GM21367 (cell line): Measurements from ENCODE around the gene ADAMTSL2.
"Not testable (repeated sequence)": the region's sequence is repeated elsewhere in the genome, so short reads cannot be mapped to it uniquely, and the experiment has no call there.

Source experiments
- ATAC-seq: cut with Tn5 transposase; IDR thresholded peaks from one replicate; pipeline ENCODE4 v1.9.1; 2021; ENCODE audit not compliant: unreplicated experiment

Gene ADAMTSL2

GRCh38 chr9:133554729-133555128, 20.2 kb downstream of the ADAMTSL2 start:
- ATAC-seq = no peak

GRCh38 chr9:133556354-133556753, 21.9 kb downstream of the ADAMTSL2 start:
- ATAC-seq = no peak

GRCh38 chr9:133557581-133557980, 23.1 kb downstream of the ADAMTSL2 start:
- ATAC-seq = no peak

GRCh38 chr9:133558191-133559126, 24.0 kb downstream of the ADAMTSL2 start:
- ATAC-seq = no peak

- no peak for ATAC-seq
Measured at GRCh38 chr9:133560311-133560710, 25.8 kb downstream of the ADAMTSL2 start.

GRCh38 chr9:133560944-133561343, 26.4 kb downstream of the ADAMTSL2 start:
- no peak for ATAC-seq

- ATAC-seq = no peak
Measured at GRCh38 chr9:133561976-133562554, 27.6 kb downstream of the ADAMTSL2 start.

GRCh38 chr9:133562611-133563290, 28.2 kb downstream of the ADAMTSL2 start:
- no peak for ATAC-seq

- ATAC-seq = no peak
Measured at GRCh38 chr9:133563291-133563796, 28.8 kb downstream of the ADAMTSL2 start.

- ATAC-seq = not testable (repeated sequence)
Measured at GRCh38 chr9:133563814-133564213, 29.3 kb downstream of the ADAMTSL2 start.

GRCh38 chr9:133564451-133565116, 30.1 kb downstream of the ADAMTSL2 start:
- ATAC-seq = no peak

GRCh38 chr9:133566382-133566781, 31.9 kb downstream of the ADAMTSL2 start:
- no peak for ATAC-seq

GRCh38 chr9:133566817-133567216, 32.3 kb downstream of the ADAMTSL2 start:
- no peak for ATAC-seq

- no peak for ATAC-seq
Measured at GRCh38 chr9:133568186-133568585, 33.7 kb downstream of the ADAMTSL2 start.

- no peak for ATAC-seq
Measured at GRCh38 chr9:133569121-133569785, 34.7 kb downstream of the ADAMTSL2 start.

GRCh38 chr9:133569891-133570690, 35.6 kb downstream of the ADAMTSL2 start:
- no peak for ATAC-seq

- ATAC-seq = no peak
Measured at GRCh38 chr9:133570691-133571080, 36.2 kb downstream of the ADAMTSL2 start.

GRCh38 chr9:133571391-133571890, 36.9 kb downstream of the ADAMTSL2 start:
- ATAC-seq = no peak

GRCh38 chr9:133571896-133572595, 37.5 kb downstream of the ADAMTSL2 start:
- no peak for ATAC-seq
